ENCODE measurements around the gene CHMP6. TPM values are rescaled to one million over a fixed set of nuclear protein-coding genes. Genes with fewer than 3 reads are reported as not detected.

Gene CHMP6
- total RNA-seq, 1 donor from 2014 or later, result 31.1 TPM

DNA sequence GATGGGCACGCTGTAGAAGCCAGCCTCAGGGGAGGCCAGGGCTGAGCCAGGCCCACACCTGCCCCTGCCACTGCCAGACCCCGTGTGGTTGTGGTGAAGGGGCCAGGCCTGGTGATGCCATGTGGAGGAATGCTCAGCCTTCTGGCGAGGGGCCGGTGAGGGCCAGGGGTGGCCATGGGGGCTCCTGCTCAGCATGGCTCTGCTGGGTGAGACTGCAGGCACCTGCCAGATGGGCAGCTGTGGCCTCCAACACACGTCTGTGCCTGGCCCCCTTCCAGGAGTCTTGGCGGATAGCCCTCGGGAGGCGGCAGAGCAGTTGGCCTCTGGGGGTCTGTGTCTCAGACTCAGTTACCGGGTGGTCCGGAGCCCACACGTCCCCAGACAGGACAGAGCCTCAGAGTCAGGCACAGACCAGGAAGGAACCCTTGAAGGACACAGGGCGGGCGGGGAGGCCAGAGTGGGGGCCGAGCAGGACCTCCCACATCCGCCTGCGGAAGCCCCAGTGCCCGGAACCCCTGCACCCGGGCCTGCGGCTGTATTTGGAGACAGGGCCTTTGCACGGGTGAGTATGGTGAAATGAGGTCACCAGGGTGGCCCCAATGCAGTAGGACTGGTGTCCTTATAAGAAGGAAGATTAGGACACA, 22.5 kb upstream of the CHMP6 start:
- Mint-ChIP-seq H3K4me3 (ENCODE audit: unreplicated experiment) (no peak overlapping the region), H3K27ac (ENCODE audit: unreplicated experiment) (peak overlapping the region; percentile 73), H3K9me3 (ENCODE audit: unreplicated experiment) (no peaks in the 10 kb centered on the region), H3K36me3 (ENCODE audit: unreplicated experiment) (peaks cover 8% of the 10 kb centered on the region), H3K4me1 (ENCODE audit: unreplicated experiment) (peaks cover 22% of the 10 kb centered on the region), H3K27me3 (ENCODE audit: unreplicated experiment) (no peaks in the 10 kb centered on the region)
- DNase-seq (ENCODE audit: extremely low spot score, unreplicated experiment), result no peak
- TF ChIP-seq, protein P1, sequence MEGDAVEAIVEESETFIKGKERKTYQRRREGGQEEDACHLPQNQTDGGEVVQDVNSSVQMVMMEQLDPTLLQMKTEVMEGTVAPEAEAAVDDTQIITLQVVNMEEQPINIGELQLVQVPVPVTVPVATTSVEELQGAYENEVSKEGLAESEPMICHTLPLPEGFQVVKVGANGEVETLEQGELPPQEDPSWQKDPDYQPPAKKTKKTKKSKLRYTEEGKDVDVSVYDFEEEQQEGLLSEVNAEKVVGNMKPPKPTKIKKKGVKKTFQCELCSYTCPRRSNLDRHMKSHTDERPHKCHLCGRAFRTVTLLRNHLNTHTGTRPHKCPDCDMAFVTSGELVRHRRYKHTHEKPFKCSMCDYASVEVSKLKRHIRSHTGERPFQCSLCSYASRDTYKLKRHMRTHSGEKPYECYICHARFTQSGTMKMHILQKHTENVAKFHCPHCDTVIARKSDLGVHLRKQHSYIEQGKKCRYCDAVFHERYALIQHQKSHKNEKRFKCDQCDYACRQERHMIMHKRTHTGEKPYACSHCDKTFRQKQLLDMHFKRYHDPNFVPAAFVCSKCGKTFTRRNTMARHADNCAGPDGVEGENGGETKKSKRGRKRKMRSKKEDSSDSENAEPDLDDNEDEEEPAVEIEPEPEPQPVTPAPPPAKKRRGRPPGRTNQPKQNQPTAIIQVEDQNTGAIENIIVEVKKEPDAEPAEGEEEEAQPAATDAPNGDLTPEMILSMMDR (IDR thresholded peaks at IDR 0.05), result no peak

DNA sequence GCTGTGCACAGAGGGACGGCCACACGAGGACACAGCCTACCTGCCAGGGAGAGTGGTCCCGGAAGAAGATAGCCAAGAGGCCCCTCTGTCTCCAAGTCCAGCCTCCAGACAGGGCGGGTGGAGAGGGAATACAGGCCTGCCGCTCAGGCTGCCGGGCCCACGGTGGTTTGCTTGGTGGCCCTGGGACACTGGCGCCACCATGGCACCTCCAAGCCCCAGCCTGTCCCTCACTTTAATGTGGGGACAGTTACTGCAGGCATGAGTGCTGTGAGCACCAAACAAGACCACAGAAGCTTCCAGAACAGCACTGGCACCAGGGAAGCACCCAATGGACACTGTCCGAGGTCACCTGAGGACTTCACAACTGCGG, 22.0 kb upstream of the CHMP6 start:
- Mint-ChIP-seq H3K27ac (ENCODE audit: unreplicated experiment) (no peak overlapping the region), H3K4me1 (ENCODE audit: unreplicated experiment) (peaks cover 20% of the 10 kb centered on the region), H3K9me3 (ENCODE audit: unreplicated experiment) (no peaks in the 10 kb centered on the region), H3K36me3 (ENCODE audit: unreplicated experiment) (peaks cover 6% of the 10 kb centered on the region), H3K27me3 (ENCODE audit: unreplicated experiment) (no peaks in the 10 kb centered on the region), H3K4me3 (ENCODE audit: unreplicated experiment) (no peak overlapping the region)
- no peak for DNase-seq (ENCODE audit: extremely low spot score, unreplicated experiment)
- TF ChIP-seq, protein P1 (IDR thresholded peaks at IDR 0.05), result no peak

DNA sequence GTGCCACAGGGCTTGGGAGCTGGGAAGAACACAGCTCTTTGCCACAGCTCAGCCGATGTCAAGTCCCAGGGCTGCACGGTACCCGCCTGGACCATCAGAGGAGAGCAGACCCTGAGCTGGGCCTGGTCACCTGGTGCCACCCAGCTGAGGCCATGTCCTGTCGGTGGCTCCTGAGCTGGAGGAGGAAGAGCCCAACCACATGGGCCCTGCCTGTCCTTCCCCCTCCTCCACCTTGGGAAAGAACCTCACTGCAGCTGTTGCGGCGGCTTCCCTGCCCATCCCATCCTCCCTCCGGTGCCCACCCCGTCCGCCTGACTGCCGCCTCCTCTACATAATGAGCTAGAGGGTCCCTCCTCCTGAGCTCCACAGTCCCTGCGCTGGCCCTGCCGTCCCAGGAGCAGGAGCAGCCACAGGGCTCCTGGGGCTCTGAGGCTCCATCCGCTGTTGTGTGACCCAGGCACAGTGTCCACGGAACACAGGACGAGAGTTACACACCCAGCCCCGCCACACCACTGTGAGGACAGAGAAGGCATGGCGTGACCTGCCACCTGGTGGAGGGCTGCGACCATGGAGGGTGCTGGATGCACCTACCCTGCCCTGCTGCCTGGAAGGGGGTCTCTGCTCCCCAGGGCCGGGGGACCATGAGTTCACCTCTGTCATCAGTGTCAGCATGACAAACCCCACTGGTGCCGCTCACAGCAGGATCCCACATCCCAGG, 21.4 kb upstream of the CHMP6 start:
- no peaks in the 10 kb centered on the region for H3K9me3 Mint-ChIP-seq (ENCODE audit: unreplicated experiment)
- TF ChIP-seq, protein P1 (IDR thresholded peaks at IDR 0.05), result peak; percentile 56
- peaks cover 4% of the 10 kb centered on the region for H3K27me3 Mint-ChIP-seq (ENCODE audit: unreplicated experiment)
- no peak overlapping the region for H3K27ac Mint-ChIP-seq (ENCODE audit: unreplicated experiment)
- DNase-seq (ENCODE audit: extremely low spot score, unreplicated experiment), result no peak
- H3K36me3 Mint-ChIP-seq (ENCODE audit: unreplicated experiment), result peaks cover 4% of the 10 kb centered on the region
- H3K4me1 Mint-ChIP-seq (ENCODE audit: unreplicated experiment), result peaks cover 20% of the 10 kb centered on the region
- no peak overlapping the region for H3K4me3 Mint-ChIP-seq (ENCODE audit: unreplicated experiment)

DNA sequence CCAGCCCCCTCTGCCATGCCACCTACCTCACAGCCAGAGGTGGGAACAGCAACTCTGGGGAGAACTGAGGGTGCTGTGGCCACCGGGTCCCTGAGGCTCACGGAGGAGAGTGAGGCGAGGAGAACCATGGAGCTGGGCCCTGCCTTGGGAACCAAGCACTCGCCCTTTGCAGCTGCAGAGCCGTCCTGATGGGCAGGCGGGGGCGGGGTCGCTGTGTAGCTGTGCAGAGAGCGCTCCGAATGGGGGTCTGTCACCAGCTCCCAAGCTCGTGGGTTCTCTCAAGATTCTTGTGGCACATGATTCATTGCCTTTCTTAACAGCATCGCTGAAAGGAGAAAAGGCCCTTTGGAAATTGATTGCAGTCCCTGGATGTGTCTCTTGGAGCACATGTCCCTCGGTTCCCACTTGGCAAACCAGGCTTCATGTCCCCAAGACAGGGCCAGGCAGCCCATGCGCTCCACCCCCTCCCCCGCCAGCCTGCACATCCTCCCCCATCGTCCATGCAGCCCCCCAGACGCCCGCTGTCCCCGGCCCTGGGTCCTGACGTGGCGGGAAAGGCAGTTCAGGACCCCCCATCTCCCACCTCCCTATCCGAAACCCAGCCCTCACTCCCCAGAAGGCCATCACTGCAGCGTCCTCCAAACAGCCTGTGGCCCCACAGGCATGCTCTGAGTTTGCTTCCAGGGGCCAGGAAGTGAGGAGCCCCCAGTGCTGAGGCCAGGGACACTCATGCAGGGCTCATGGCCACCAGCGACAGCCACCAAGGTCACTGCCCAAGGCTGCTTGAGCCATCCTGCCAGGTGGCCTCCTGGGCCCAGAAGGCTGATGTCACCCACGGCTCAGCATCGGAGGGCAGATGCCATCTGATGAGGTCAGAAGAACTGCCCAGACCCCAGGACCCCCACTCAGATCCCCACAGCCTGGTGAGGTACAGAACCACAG, 20.6 kb upstream of the CHMP6 start:
- no peaks in the 10 kb centered on the region for H3K36me3 Mint-ChIP-seq (ENCODE audit: unreplicated experiment)
- no peak overlapping the region for H3K27ac Mint-ChIP-seq (ENCODE audit: unreplicated experiment)
- H3K4me1 Mint-ChIP-seq (ENCODE audit: unreplicated experiment), result peaks cover 20% of the 10 kb centered on the region
- DNase-seq (ENCODE audit: extremely low spot score, unreplicated experiment), result no peak
- H3K9me3 Mint-ChIP-seq (ENCODE audit: unreplicated experiment), result no peaks in the 10 kb centered on the region
- TF ChIP-seq, protein P1 (IDR thresholded peaks at IDR 0.05), result peak; percentile 0
- H3K27me3 Mint-ChIP-seq (ENCODE audit: unreplicated experiment), result peaks cover 4% of the 10 kb centered on the region
- no peak overlapping the region for H3K4me3 Mint-ChIP-seq (ENCODE audit: unreplicated experiment)
